GM19328 (cell line): ENCODE data around the gene PFKL.

Experiments
- ATAC-seq: cut with Tn5 transposase; IDR thresholded peaks from one replicate; pipeline ENCODE4 v1.9.1; 2021; ENCODE audit warnings: mild to moderate bottlenecking, moderate library complexity; ENCODE audit not compliant: unreplicated experiment

Gene PFKL

DNA sequence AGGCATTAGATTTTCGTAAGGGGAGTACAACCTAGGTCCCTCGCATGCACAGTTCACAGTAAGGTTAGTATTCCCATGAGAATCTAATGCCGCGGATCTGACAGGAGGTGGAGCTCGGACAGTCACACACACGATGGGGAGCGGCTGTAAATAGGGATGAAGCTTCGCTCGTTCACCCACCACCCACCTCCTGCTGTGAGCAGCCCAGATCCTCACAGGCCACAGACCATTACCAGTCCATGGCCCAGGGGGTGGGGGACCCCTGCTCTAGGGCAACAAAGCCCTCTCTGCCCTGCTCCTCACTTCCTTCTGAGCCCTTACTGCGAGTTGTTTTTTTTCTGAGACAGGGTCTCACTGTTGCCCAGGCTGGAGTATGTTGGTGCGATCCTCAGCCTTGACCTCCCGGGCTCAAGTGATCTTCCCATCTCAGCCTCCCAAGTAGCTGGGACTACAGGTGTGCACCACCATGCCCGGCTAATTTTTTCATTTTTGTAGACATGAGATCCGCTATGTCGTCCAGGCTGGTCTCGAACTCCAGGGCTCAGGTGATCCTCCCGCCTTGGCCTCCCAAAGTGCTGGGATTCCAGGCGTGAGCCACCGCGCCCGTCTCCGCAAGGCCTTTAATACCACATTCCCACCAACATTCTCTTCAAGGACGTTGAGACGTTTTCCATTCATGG is 74.9 kb downstream of the PFKL start:
- no peak for ATAC-seq

- no peak for ATAC-seq
Observed at GRCh38 chr21:44375281-44375651, 75.4 kb downstream of the PFKL start.

GRCh38 chr21:44375761-44376241 is 75.9 kb downstream of the PFKL start:
- no peak for ATAC-seq

GRCh38 chr21:44376606-44377005 is 76.8 kb downstream of the PFKL start:
- ATAC-seq, result no peak
